ENCODE measurements around the gene KIF26B.

The KIF26B gene

DNA sequence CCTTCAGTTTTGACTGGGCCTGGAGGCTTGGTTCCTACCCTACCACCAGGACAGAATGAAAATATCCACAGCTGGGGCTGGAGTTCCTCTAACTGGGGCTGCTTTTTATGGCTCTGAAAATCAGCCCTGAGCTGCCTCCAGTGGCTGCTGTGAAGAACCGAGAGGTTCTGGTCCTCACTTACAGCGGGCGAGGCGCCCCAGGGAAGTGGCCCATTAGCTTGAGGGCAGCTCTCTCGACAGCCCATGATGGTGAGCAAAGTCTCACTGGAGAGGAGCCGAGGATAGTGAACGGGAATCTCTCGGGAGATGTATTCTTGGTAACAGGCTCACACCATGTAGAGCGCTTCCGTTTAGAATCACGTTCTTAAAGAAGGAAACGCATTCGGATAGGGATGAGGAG, 459.7 kb downstream of the KIF26B start:
- TF ChIP-seq, protein P1, sequence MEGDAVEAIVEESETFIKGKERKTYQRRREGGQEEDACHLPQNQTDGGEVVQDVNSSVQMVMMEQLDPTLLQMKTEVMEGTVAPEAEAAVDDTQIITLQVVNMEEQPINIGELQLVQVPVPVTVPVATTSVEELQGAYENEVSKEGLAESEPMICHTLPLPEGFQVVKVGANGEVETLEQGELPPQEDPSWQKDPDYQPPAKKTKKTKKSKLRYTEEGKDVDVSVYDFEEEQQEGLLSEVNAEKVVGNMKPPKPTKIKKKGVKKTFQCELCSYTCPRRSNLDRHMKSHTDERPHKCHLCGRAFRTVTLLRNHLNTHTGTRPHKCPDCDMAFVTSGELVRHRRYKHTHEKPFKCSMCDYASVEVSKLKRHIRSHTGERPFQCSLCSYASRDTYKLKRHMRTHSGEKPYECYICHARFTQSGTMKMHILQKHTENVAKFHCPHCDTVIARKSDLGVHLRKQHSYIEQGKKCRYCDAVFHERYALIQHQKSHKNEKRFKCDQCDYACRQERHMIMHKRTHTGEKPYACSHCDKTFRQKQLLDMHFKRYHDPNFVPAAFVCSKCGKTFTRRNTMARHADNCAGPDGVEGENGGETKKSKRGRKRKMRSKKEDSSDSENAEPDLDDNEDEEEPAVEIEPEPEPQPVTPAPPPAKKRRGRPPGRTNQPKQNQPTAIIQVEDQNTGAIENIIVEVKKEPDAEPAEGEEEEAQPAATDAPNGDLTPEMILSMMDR (IDR thresholded peaks at IDR 0.05; ENCODE audit: control insufficient read depth, insufficient read depth, low read depth, low read length, missing control alignments) = no peak
- DNase-seq (ENCODE audit: low read depth) = no peak
- H3K4me3 ChIP-seq (ENCODE audit: control insufficient read depth, low read depth, low read length) = no peak overlapping the region

GRCh38 chr1:245615001-245615400, 460.2 kb downstream of the KIF26B start:
- DNase-seq (ENCODE audit: low read depth) = no peak
- TF ChIP-seq, protein P1 (IDR thresholded peaks at IDR 0.05; ENCODE audit: control insufficient read depth, insufficient read depth, low read depth, low read length, missing control alignments) = no peak
- H3K4me3 ChIP-seq (ENCODE audit: control insufficient read depth, low read depth, low read length) = no peak overlapping the region

- no peak for DNase-seq (ENCODE audit: low read depth)
- TF ChIP-seq, protein P1 (IDR thresholded peaks at IDR 0.05; ENCODE audit: control insufficient read depth, insufficient read depth, low read depth, low read length, missing control alignments) = no peak
- H3K4me3 ChIP-seq (ENCODE audit: control insufficient read depth, low read depth, low read length) = no peak overlapping the region
Observed at GRCh38 chr1:245621589-245621988, 466.8 kb downstream of the KIF26B start.

- TF ChIP-seq, protein P1 (IDR thresholded peaks at IDR 0.05; ENCODE audit: control insufficient read depth, insufficient read depth, low read depth, low read length, missing control alignments) = no peak
- no peak overlapping the region for H3K4me3 ChIP-seq (ENCODE audit: control insufficient read depth, low read depth, low read length)
- no peak for DNase-seq (ENCODE audit: low read depth)
Observed at GRCh38 chr1:245622332-245623014, 467.7 kb downstream of the KIF26B start.

DNA sequence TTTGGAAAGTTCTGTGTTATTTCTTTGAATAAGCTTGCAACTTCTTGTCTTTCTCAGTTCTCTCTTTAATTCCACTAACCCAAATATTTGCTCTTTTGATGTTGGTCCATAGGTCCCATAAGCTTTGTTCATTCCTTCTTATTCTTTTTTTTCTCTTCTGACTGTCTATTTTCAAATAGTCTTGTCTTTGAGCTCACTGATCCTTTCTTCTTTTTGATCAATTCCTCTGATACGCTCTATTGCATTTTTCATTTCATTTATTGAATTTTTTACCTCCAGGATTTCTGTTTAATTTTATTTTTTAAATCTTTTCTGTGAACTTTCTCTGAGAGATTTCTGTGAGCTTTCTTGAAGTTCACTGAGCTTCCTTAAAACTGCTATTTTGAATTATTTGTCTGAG, 486.6 kb downstream of the KIF26B start:
- DNase-seq (ENCODE audit: low read depth) = no peak
- no peak overlapping the region for H3K4me3 ChIP-seq (ENCODE audit: control insufficient read depth, low read depth, low read length)
- TF ChIP-seq, protein P1 (IDR thresholded peaks at IDR 0.05; ENCODE audit: control insufficient read depth, insufficient read depth, low read depth, low read length, missing control alignments) = no peak

- TF ChIP-seq, protein P1 (IDR thresholded peaks at IDR 0.05; ENCODE audit: control insufficient read depth, insufficient read depth, low read depth, low read length, missing control alignments) = no peak
- no peak overlapping the region for H3K4me3 ChIP-seq (ENCODE audit: control insufficient read depth, low read depth, low read length)
- no peak for DNase-seq (ENCODE audit: low read depth)
Observed at GRCh38 chr1:245645406-245645805, 490.6 kb downstream of the KIF26B start.

Measured in AG09309 (cell line).